Endodermal cell (in vitro differentiated cells): ENCODE results near the gene REC8. TPM values are rescaled to one million over a fixed set of nuclear protein-coding genes. Genes with fewer than 3 reads are reported as not detected.
A peak's percentile ranks its signal among the peaks of the same experiment; 100 is the strongest.

Source experiments
- DNase-seq: peaks from one replicate; pipeline ENCODE4 v3.0.0-alpha.2; 2017
- H3K27ac ChIP-seq: 2 replicates; pipeline ENCODE4 v1.5.1; 2013; ENCODE audit warnings: mild to moderate bottlenecking, low read depth, low read length, moderate library complexity
- H3K27me3 ChIP-seq: 2 replicates; pipeline ENCODE4 v1.6.1; 2013; ENCODE audit warnings: mild to moderate bottlenecking, low read length, moderate library complexity; ENCODE audit not compliant: insufficient read depth, control insufficient read depth, poor library complexity, severe bottlenecking
- H3K36me3 ChIP-seq: 2 replicates; pipeline ENCODE4 v1.7.0; 2013; ENCODE audit warnings: mild to moderate bottlenecking, low read length, moderate library complexity; ENCODE audit not compliant: control insufficient read depth, insufficient read depth
- H3K4me1 ChIP-seq: one replicate; pipeline ENCODE4 v1.7.0; 2013; ENCODE audit warnings: low read length; ENCODE audit not compliant: control insufficient read depth, insufficient read depth
- H3K4me3 ChIP-seq: 2 replicates; pipeline ENCODE4 v1.5.1; 2013; ENCODE audit warnings: mild to moderate bottlenecking, low read length, moderate library complexity
- H3K9ac ChIP-seq: 2 replicates; pipeline ENCODE4 v1.6.1; 2013; ENCODE audit warnings: mild to moderate bottlenecking, low read length, moderate library complexity; ENCODE audit not compliant: poor library complexity, severe bottlenecking; ENCODE audit errors: extremely low read depth
- H3K9me3 ChIP-seq: 2 replicates; pipeline ENCODE4 v1.6.1; 2013; ENCODE audit warnings: mild to moderate bottlenecking, low read length, moderate library complexity; ENCODE audit not compliant: control insufficient read depth
- H3K27ac Mint-ChIP-seq: 2 replicates; pipeline ENCODE4 v1.8.0; 2020; ENCODE audit warnings: mixed read lengths
- H3K27me3 Mint-ChIP-seq: 2 replicates; pipeline ENCODE4 v1.8.0; 2021; ENCODE audit warnings: mild to moderate bottlenecking, mixed read lengths; ENCODE audit not compliant: insufficient read depth
- H3K36me3 Mint-ChIP-seq: 2 replicates; pipeline ENCODE4 v1.8.0; 2020; ENCODE audit warnings: low read depth, mixed read lengths
- H3K4me1 Mint-ChIP-seq: 2 replicates; pipeline ENCODE4 v1.8.0; 2020; ENCODE audit warnings: mixed read lengths
- H3K4me3 Mint-ChIP-seq: 2 replicates; pipeline ENCODE4 v1.8.0; 2020; ENCODE audit warnings: mild to moderate bottlenecking, moderate library complexity, mixed read lengths
- H3K9me3 Mint-ChIP-seq: 2 replicates; pipeline ENCODE4 v1.8.0; 2020; ENCODE audit warnings: mild to moderate bottlenecking, mixed read lengths
- WGBS, 2 experiments: methylation state at CpG; one replicate each; pipeline versions ENCODE4 v1.1.5 to v1.1.7; 2013; ENCODE audit warnings: missing lambda C conversion rate in 2 of 2, mixed read lengths in 1 of 2; ENCODE audit not compliant: insufficient coverage in 1 of 2, insufficient read length in 1 of 2; 5-methylcytosine and 5-hydroxymethylcytosine counted together
- total RNA-seq, 2 donors: library from RNA; stranded (reverse); fragmentation: NEBNext Ultra II Directional in 1 of 2; extraction: Animal tissue kit (Norgen Biotek cat#: 25700) in 1 of 2; gene quantifications; 2 replicates in 1 of 2; 3 replicates in 1 of 2; pipeline ENCODE4 v1.2.1, GENCODE V29; 2021
- TF ChIP-seq, protein P1 (sequence below): fragments of 200-600 bp; sonication (generic); conservative IDR thresholded peaks from 2 replicates; pipeline ENCODE4 v1.5.0; 2021; ENCODE audit warnings: antibody characterized with exemption, mild to moderate bottlenecking

Gene REC8
- total RNA-seq, 2 donors from 2014 or later, result 60.3 to 98.3 TPM

DNA sequence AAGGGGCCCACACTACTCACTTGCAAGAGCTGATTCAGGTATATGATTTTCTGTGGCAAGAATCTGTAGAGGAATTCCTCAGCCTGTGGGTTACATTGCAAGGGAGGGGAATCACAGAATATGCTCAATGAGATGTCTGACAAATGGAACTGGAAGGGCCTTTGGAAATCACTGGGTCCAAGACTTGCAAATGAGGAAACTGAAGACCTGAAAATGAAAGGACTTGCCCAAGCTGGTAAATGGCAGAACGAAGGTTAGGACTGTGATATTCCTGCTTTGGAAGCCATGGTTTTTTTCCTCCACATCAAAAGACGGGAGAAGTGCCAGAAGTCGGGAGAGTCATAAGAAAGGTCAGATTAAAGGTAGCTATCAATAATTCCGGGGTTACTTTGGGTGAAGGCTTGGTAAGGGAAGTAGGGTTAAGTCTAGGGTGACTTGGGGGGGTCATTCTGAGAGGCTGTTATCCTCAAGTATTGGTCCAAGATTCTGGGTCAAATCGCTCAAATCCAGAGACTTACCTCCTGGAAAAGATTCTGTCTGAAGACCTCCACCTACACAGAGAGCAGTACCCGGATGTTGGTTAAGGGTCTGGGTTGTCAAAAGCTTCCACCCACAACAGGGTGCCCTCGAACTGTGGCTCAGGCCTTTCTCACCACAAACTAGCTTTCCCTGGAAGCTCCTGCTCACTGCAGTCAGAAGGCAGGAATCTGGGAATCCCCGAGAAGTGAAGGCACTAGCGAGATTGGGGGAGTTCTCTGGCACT is 26.0 kb upstream of the REC8 start:
- H3K4me3 ChIP-seq, result peak overlapping the region; percentile 98
- Mint-ChIP-seq H3K27ac (peak overlapping the region; percentile 92), H3K4me1 (peaks cover 20% of the 10 kb centered on the region), H3K27me3 (no peaks in the 10 kb centered on the region), H3K36me3 (peaks cover 37% of the 10 kb centered on the region), H3K9me3 (no peaks in the 10 kb centered on the region), H3K4me3 (peak overlapping the region; percentile 92)
- TF ChIP-seq, protein P1, sequence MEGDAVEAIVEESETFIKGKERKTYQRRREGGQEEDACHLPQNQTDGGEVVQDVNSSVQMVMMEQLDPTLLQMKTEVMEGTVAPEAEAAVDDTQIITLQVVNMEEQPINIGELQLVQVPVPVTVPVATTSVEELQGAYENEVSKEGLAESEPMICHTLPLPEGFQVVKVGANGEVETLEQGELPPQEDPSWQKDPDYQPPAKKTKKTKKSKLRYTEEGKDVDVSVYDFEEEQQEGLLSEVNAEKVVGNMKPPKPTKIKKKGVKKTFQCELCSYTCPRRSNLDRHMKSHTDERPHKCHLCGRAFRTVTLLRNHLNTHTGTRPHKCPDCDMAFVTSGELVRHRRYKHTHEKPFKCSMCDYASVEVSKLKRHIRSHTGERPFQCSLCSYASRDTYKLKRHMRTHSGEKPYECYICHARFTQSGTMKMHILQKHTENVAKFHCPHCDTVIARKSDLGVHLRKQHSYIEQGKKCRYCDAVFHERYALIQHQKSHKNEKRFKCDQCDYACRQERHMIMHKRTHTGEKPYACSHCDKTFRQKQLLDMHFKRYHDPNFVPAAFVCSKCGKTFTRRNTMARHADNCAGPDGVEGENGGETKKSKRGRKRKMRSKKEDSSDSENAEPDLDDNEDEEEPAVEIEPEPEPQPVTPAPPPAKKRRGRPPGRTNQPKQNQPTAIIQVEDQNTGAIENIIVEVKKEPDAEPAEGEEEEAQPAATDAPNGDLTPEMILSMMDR, result no peak
- no peaks in the 10 kb centered on the region for H3K27me3 ChIP-seq
- peaks cover 44% of the 10 kb centered on the region for H3K36me3 ChIP-seq
- peak overlapping the region; percentile 25 for H3K27ac ChIP-seq
- no peak for DNase-seq
- WGBS, 2 experiments, result 20 to 41% methylated on average over 4 to 9 of the region's 9 CpGs
- H3K4me1 ChIP-seq, result peaks cover 6% of the 10 kb centered on the region
- H3K9ac ChIP-seq, result peak overlapping the region; percentile 43
- H3K9me3 ChIP-seq, result no peaks in the 10 kb centered on the region

GRCh38 chr14:24146453-24146977 is 25.4 kb upstream of the REC8 start, which contains the start of gene PSME2:
TSS of gene PSME2 (minus strand) at chr14:24146610. CDS start at chr14:24146581, 29 bp downstream.
- H3K4me1 Mint-ChIP-seq, result peaks cover 20% of the 10 kb centered on the region
- H3K36me3 Mint-ChIP-seq, result peaks cover 43% of the 10 kb centered on the region
- no peaks in the 10 kb centered on the region for H3K9me3 ChIP-seq
- H3K4me1 ChIP-seq, result peaks cover 6% of the 10 kb centered on the region
- no peaks in the 10 kb centered on the region for H3K9me3 Mint-ChIP-seq
- H3K4me3 Mint-ChIP-seq, result peak within 1 kb of the TSS; percentile 92
- H3K9ac ChIP-seq, result peak within 1 kb of the TSS; percentile 66
- no peaks in the 10 kb centered on the region for H3K27me3 Mint-ChIP-seq
- TF ChIP-seq, protein P1, result peak; percentile 19
- peak; percentile 99 for DNase-seq
- peak within 1 kb of the TSS; percentile 98 for H3K27ac Mint-ChIP-seq
- H3K4me3 ChIP-seq, result peak within 1 kb of the TSS; percentile 98
- peak within 1 kb of the TSS; percentile 75 for H3K27ac ChIP-seq
- peaks cover 51% of the 10 kb centered on the region for H3K36me3 ChIP-seq
- H3K27me3 ChIP-seq, result no peaks in the 10 kb centered on the region
- WGBS, 2 experiments, result 0% methylated on average over 6 to 22 of the region's 25 CpGs

- H3K9me3 Mint-ChIP-seq, result no peaks in the 10 kb centered on the region
- peak within 1 kb of the TSS; percentile 98 for H3K4me3 ChIP-seq
- peak; percentile 98 for DNase-seq
- H3K4me1 ChIP-seq, result peaks cover 6% of the 10 kb centered on the region
- H3K9ac ChIP-seq, result peak within 1 kb of the TSS; percentile 66
- H3K4me1 Mint-ChIP-seq, result peaks cover 20% of the 10 kb centered on the region
- no peaks in the 10 kb centered on the region for H3K27me3 Mint-ChIP-seq
- peaks cover 57% of the 10 kb centered on the region for H3K36me3 ChIP-seq
- peak within 1 kb of the TSS; percentile 98 for H3K27ac Mint-ChIP-seq
- TF ChIP-seq, protein P1, result no peak
- peak within 1 kb of the TSS; percentile 75 for H3K27ac ChIP-seq
- H3K4me3 Mint-ChIP-seq, result peak within 1 kb of the TSS; percentile 92
- H3K36me3 Mint-ChIP-seq, result peaks cover 49% of the 10 kb centered on the region
- H3K27me3 ChIP-seq, result no peaks in the 10 kb centered on the region
- H3K9me3 ChIP-seq, result no peaks in the 10 kb centered on the region
- 0% methylated on average over 15 to 57 of the region's 57 CpGs for WGBS, 2 experiments
Observed at GRCh38 chr14:24146978-24147760, 24.7 kb upstream of the REC8 start, which contains the start of gene RNF31. TSS of gene RNF31 (plus strand) at chr14:24147498. CDS start at chr14:24147699, 201 bp downstream.
